ENCODE results near the gene PPP1R14D. TPM values are rescaled to one million over a fixed set of nuclear protein-coding genes. Genes with fewer than 3 reads are reported as not detected.
A peak's percentile ranks its signal among the peaks of the same experiment; 100 is the strongest.

PPP1R14D gene
- total RNA-seq, 1 experiment from 2014 or later = 0.65 TPM

DNA sequence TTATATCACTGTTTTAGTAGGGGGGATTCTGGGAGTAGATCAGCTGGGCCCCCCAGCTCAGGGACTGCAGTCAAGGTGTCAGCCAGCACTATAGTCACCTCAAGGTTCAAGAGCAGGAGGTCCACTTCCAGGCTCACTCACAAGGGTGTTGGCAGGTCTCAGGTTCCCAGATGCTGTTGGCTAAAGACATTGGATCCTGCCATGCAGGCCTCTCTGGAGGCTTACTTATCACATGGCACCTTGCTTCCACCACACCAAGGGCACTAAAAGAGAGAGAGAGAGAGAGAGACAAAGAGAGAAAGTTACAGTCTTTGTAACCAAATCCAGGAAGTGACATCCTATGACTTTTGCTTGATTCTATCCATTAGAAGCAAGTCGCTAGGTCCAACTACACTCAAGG, 7.5 kb upstream of the PPP1R14D start:
- Histone ChIP-seq H3K27me3 (ENCODE audit: insufficient read depth, low read depth) (no peaks in the 10 kb centered on the region), H3K27ac (peak overlapping the region; percentile 80), H3K9me3 (ENCODE audit: insufficient read depth, low read depth) (no peaks in the 10 kb centered on the region), H3K4me2 (no peak overlapping the region), H3F3A (ENCODE audit: insufficient read depth, low read depth) (peaks cover 12% of the 10 kb centered on the region), H3K36me3 (ENCODE audit: low read depth) (no peaks in the 10 kb centered on the region), H3K79me2 (ENCODE audit: low read depth) (no peaks in the 10 kb centered on the region), H2AFZ (no peak overlapping the region), H3K9me2 (ENCODE audit: insufficient read depth) (no peaks in the 10 kb centered on the region), H3K4me1 (replicated peaks; ENCODE audit: insufficient read depth) (peaks cover 20% of the 10 kb centered on the region), H3K4me3 (no peak overlapping the region), H4K20me1 (ENCODE audit: insufficient read depth) (no peaks in the 10 kb centered on the region)
- BruUV-seq (replicated peaks) = no TSS peak
- ChIA-PET CTCF (no interaction called here), POLR2A (ENCODE audit: unreplicated experiment) (interaction anchor here (0.5 kb wide), 1 partner anchor 8 kb away, joined by 3 read pairs; no protein-coding TSS in a partner anchor)
- DNase-seq = no peak
- intact Hi-C loops (cut with micrococcal nuclease; ENCODE audit: unreplicated experiment) = no loop called here
- no peak for TF ChIP-seq EZH2 (IDR thresholded peaks at IDR 0.05; ENCODE audit: low read depth)
- TF ChIP-seq, protein P1, sequence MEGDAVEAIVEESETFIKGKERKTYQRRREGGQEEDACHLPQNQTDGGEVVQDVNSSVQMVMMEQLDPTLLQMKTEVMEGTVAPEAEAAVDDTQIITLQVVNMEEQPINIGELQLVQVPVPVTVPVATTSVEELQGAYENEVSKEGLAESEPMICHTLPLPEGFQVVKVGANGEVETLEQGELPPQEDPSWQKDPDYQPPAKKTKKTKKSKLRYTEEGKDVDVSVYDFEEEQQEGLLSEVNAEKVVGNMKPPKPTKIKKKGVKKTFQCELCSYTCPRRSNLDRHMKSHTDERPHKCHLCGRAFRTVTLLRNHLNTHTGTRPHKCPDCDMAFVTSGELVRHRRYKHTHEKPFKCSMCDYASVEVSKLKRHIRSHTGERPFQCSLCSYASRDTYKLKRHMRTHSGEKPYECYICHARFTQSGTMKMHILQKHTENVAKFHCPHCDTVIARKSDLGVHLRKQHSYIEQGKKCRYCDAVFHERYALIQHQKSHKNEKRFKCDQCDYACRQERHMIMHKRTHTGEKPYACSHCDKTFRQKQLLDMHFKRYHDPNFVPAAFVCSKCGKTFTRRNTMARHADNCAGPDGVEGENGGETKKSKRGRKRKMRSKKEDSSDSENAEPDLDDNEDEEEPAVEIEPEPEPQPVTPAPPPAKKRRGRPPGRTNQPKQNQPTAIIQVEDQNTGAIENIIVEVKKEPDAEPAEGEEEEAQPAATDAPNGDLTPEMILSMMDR (conservative IDR thresholded peaks at IDR 0.05) = no peak

DNA sequence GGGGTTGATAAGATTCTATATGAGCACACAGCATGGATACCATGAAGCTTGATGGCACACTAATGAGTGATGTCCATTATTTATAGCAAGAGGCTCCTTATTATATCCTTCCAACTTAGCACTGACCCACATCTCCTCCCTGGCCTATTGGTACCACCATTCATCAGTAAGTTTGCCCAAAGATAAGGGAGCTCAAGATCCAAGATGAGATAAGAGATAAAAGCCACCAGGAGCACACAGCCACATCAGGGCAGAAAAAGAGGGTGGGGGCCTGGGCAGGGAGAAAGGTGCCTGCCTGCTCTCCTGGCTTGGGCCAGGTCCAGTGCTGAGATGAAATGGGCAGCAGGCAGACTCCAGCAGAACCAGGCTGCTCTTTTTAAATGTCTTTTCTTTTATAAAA, 4.4 kb upstream of the PPP1R14D start:
- no peak for DNase-seq
- H3K27ac ChIP-seq = no peak overlapping the region
- H2AFZ ChIP-seq = no peak overlapping the region
- H3K4me3 ChIP-seq = no peak overlapping the region
- TF ChIP-seq EZH2 (IDR thresholded peaks at IDR 0.05; ENCODE audit: low read depth) = no peak
- TF ChIP-seq, protein P1 (conservative IDR thresholded peaks at IDR 0.05) = no peak
- H3F3A ChIP-seq (ENCODE audit: insufficient read depth, low read depth) = peaks cover 15% of the 10 kb centered on the region
- H3K9me2 ChIP-seq (ENCODE audit: insufficient read depth) = no peaks in the 10 kb centered on the region
- H3K4me2 ChIP-seq = no peak overlapping the region
- no peaks in the 10 kb centered on the region for H4K20me1 ChIP-seq (ENCODE audit: insufficient read depth)
- POLR2A ChIA-PET (ENCODE audit: unreplicated experiment) = no interaction called here
- no peaks in the 10 kb centered on the region for H3K36me3 ChIP-seq (ENCODE audit: low read depth)
- BruUV-seq (replicated peaks) = no TSS peak
- CTCF ChIA-PET = interaction anchor here (0.6 to 0.7 kb wide), 2 partner anchors 29 to 62 kb away, joined by 6 to 10 read pairs; no protein-coding TSS in a partner anchor
- no peaks in the 10 kb centered on the region for H3K27me3 ChIP-seq (ENCODE audit: insufficient read depth, low read depth)
- H3K9me3 ChIP-seq (ENCODE audit: insufficient read depth, low read depth) = no peaks in the 10 kb centered on the region
- intact Hi-C loops (cut with micrococcal nuclease; ENCODE audit: unreplicated experiment) = no loop called here
- H3K79me2 ChIP-seq (ENCODE audit: low read depth) = no peaks in the 10 kb centered on the region
- H3K4me1 ChIP-seq (replicated peaks; ENCODE audit: insufficient read depth) = peaks cover 20% of the 10 kb centered on the region

DNA sequence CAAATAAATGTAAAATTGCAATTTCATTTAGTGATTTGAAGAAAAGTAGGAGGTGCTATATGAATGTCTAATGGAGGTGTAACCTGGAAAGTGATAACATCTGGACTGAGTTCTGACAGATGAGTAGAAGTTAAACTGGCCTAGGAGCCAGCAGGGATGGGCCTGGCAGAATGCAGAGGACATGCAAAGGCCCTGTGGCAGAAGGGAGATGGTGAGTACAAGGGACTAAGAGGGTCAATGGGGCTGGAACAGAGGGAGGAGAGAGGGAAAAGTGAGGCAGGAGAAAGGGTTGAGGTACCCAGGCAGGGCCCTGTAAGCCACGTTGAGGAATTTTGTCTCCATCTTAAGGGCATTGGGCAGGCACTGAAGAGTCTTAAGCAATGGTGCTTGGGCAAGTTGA, 3.4 kb upstream of the PPP1R14D start:
- Histone ChIP-seq H3F3A (ENCODE audit: insufficient read depth, low read depth) (peaks cover 25% of the 10 kb centered on the region), H3K36me3 (ENCODE audit: low read depth) (no peaks in the 10 kb centered on the region), H3K79me2 (ENCODE audit: low read depth) (no peaks in the 10 kb centered on the region), H3K27ac (no peak overlapping the region), H3K4me2 (no peak overlapping the region), H3K27me3 (ENCODE audit: insufficient read depth, low read depth) (no peaks in the 10 kb centered on the region), H3K4me3 (no peak overlapping the region), H3K4me1 (replicated peaks; ENCODE audit: insufficient read depth) (peaks cover 31% of the 10 kb centered on the region), H4K20me1 (ENCODE audit: insufficient read depth) (no peaks in the 10 kb centered on the region), H3K9me2 (ENCODE audit: insufficient read depth) (no peaks in the 10 kb centered on the region), H3K9me3 (ENCODE audit: insufficient read depth, low read depth) (no peaks in the 10 kb centered on the region), H2AFZ (no peak overlapping the region)
- ChIA-PET POLR2A (ENCODE audit: unreplicated experiment) (no interaction called here), CTCF (no interaction called here)
- TF ChIP-seq EZH2 (IDR thresholded peaks at IDR 0.05; ENCODE audit: low read depth) = no peak
- TF ChIP-seq, protein P1 (conservative IDR thresholded peaks at IDR 0.05) = no peak
- intact Hi-C loops (cut with micrococcal nuclease; ENCODE audit: unreplicated experiment) = no loop called here
- no peak for DNase-seq
- BruUV-seq (replicated peaks) = no TSS peak
